NCI-H510A (cell line): ENCODE data around the gene ZBTB16.

Experiments used
- DNase-seq: peaks from one replicate; lab custom pipeline; 2025; lab: John Stamatoyannopoulos, UW

Gene ZBTB16

GRCh38 chr11:114084414-114084813 lies 24.9 kb downstream of the ZBTB16 start:
- no peak for DNase-seq

GRCh38 chr11:114085965-114086793 lies 26.7 kb downstream of the ZBTB16 start:
- DNase-seq: peak; percentile 68

GRCh38 chr11:114087025-114087424 lies 27.5 kb downstream of the ZBTB16 start:
- no peak for DNase-seq

GRCh38 chr11:114088216-114088615 lies 28.7 kb downstream of the ZBTB16 start:
- no peak for DNase-seq

- no peak for DNase-seq
Observed at GRCh38 chr11:114088836-114089235, 29.3 kb downstream of the ZBTB16 start.

GRCh38 chr11:114089748-114090147 lies 30.2 kb downstream of the ZBTB16 start:
- no peak for DNase-seq

- no peak for DNase-seq
Observed at GRCh38 chr11:114090225-114090910, 30.9 kb downstream of the ZBTB16 start.

- no peak for DNase-seq
Observed at GRCh38 chr11:114090976-114091375, 31.5 kb downstream of the ZBTB16 start.

- no peak for DNase-seq
Observed at GRCh38 chr11:114091516-114092397, 32.2 kb downstream of the ZBTB16 start.

GRCh38 chr11:114092478-114092877 lies 33.0 kb downstream of the ZBTB16 start:
- DNase-seq: no peak

GRCh38 chr11:114092953-114093352 lies 33.4 kb downstream of the ZBTB16 start:
- no peak for DNase-seq

GRCh38 chr11:114094516-114094915 lies 35.0 kb downstream of the ZBTB16 start:
- DNase-seq: no peak

- no peak for DNase-seq
Observed at GRCh38 chr11:114095899-114096298, 36.4 kb downstream of the ZBTB16 start.

GRCh38 chr11:114097832-114098231 lies 38.3 kb downstream of the ZBTB16 start:
- DNase-seq: no peak

- DNase-seq: peak; percentile 44
Observed at GRCh38 chr11:114098927-114099326, 39.4 kb downstream of the ZBTB16 start.

- DNase-seq: no peak
Observed at GRCh38 chr11:114099392-114100178, 40.1 kb downstream of the ZBTB16 start.

- DNase-seq: no peak
Observed at GRCh38 chr11:114102993-114103896, 43.7 kb downstream of the ZBTB16 start.

- DNase-seq: no peak
Observed at GRCh38 chr11:114105611-114106010, 46.1 kb downstream of the ZBTB16 start.

GRCh38 chr11:114106047-114106446 lies 46.5 kb downstream of the ZBTB16 start:
- DNase-seq: no peak

GRCh38 chr11:114106986-114107385 lies 47.5 kb downstream of the ZBTB16 start:
- no peak for DNase-seq
